ENCODE measurements around the gene CYP27C1. TPM values are rescaled to one million over a fixed set of nuclear protein-coding genes. Genes with fewer than 3 reads are reported as not detected.

Gene CYP27C1
- total and polyA plus RNA-seq, 7 donors: 0.01 to 0.21 (median 0.11) TPM; not detected in 1

- DNase-seq: no peak
Observed at GRCh38 chr2:127169066-127169660, 50.9 kb downstream of the CYP27C1 start.

GRCh38 chr2:127166231-127166860 is 53.8 kb downstream of the CYP27C1 start:
- intact Hi-C loops (cut with DNase I): no loop called here
- ATAC-seq (no peak), DNase-seq (no peak)
- Histone ChIP-seq H3K4me1 (peaks cover 28% of the 10 kb centered on the region), H3K27me3 (ENCODE audit: insufficient read depth in 3 of 3, low read length in 2 of 3) (no peaks in the 10 kb centered on the region), H3K27ac (peak overlapping the region; percentile 82), H3K36me3 (ENCODE audit: insufficient read depth in 1 of 2, low read depth in 1 of 2) (no peaks in the 10 kb centered on the region), H3K4me3 (no peak overlapping the region), H3K9me3 (no peaks in the 10 kb centered on the region)
- no peak for TF ChIP-seq CTCF (IDR thresholded peaks at IDR 0.05)
- WGBS, 3 donors: 66 to 81% (median 73%) methylated on average over 12 of the region's 12 CpGs

More at GRCh38 chr2:127169066-127169660, 50.9 kb downstream of the CYP27C1 start:
- no peaks in the 10 kb centered on the region for H3K36me3 ChIP-seq (ENCODE audit: insufficient read depth in 1 of 2, low read depth in 1 of 2)
- intact Hi-C loops (cut with DNase I): no loop called here
- H3K4me3 ChIP-seq: no peak overlapping the region
- TF ChIP-seq CTCF (IDR thresholded peaks at IDR 0.05): no peak
- 76 to 85% (median 81%) methylated on average over 15 of the region's 15 CpGs for WGBS, 3 donors
- H3K9me3 ChIP-seq: no peaks in the 10 kb centered on the region
- ATAC-seq: no peak
- no peak overlapping the region for H3K27ac ChIP-seq
- H3K4me1 ChIP-seq: peaks cover 45% of the 10 kb centered on the region
- no peaks in the 10 kb centered on the region for H3K27me3 ChIP-seq (ENCODE audit: insufficient read depth in 3 of 3, low read length in 2 of 3)

- WGBS, 3 donors: 30 to 41% (median 32%) methylated on average over 3 of the region's 3 CpGs
- Histone ChIP-seq H3K4me1 (peaks cover 24% of the 10 kb centered on the region), H3K27ac (peak overlapping the region; percentile 82), H3K27me3 (ENCODE audit: insufficient read depth in 3 of 3, low read length in 2 of 3) (no peaks in the 10 kb centered on the region), H3K4me3 (no peak overlapping the region), H3K36me3 (ENCODE audit: insufficient read depth in 1 of 2, low read depth in 1 of 2) (no peaks in the 10 kb centered on the region), H3K9me3 (no peaks in the 10 kb centered on the region)
- ATAC-seq: peak; percentile 52 to 89 (median 71)
- intact Hi-C loops (cut with DNase I): no loop called here
- no peak for TF ChIP-seq CTCF (IDR thresholded peaks at IDR 0.05)
- no peak for DNase-seq
Observed at GRCh38 chr2:127165539-127165935, 54.6 kb downstream of the CYP27C1 start.

GRCh38 chr2:127164761-127165538 is 55.1 kb downstream of the CYP27C1 start:
- Histone ChIP-seq H3K4me3 (no peak overlapping the region), H3K27me3 (ENCODE audit: insufficient read depth in 3 of 3, low read length in 2 of 3) (no peaks in the 10 kb centered on the region), H3K9me3 (no peaks in the 10 kb centered on the region), H3K36me3 (ENCODE audit: insufficient read depth in 1 of 2, low read depth in 1 of 2) (no peaks in the 10 kb centered on the region), H3K4me1 (peaks cover 19% of the 10 kb centered on the region), H3K27ac (peak overlapping the region; percentile 82)
- no peak for TF ChIP-seq CTCF (IDR thresholded peaks at IDR 0.05)
- ATAC-seq (peak; percentile 17 to 33 (median 18)), DNase-seq (no peak)
- intact Hi-C loops (cut with DNase I): no loop called here
- WGBS, 3 donors: 79 to 85% (median 84%) methylated on average over 11 of the region's 11 CpGs

All from psoas muscle (tissue), 8 donors.